ENCODE data around the gene RSRC2. TPM values are rescaled to one million over a fixed set of nuclear protein-coding genes. Genes with fewer than 3 reads are reported as not detected.
"Not testable (repeated sequence)": the region's sequence is repeated elsewhere in the genome, so short reads cannot be mapped to it uniquely, and the experiment has no call there.

Gene RSRC2
- total and polyA plus RNA-seq, 9 of the 15 experiments (the other 6 are each of a cell fraction or from before 2014, with no cell fraction given): 52.6 to 123 (median 80.3) TPM

- TF ChIP-seq CLOCK (CRISPR knock-in tag; IDR thresholded peaks at IDR 0.05; ENCODE audit: borderline replicate concordance): no peak
- TF ChIP-seq MCM5 (IDR thresholded peaks at IDR 0.05; ENCODE audit: low read depth): no peak
Observed at GRCh38 chr12:122571821-122572220, 45.1 kb upstream of the RSRC2 start (continued).

- H3K4me3 ChIP-seq; FAIRE-seq; H3K27ac ChIP-seq (ENCODE audit: extremely low read depth, low read depth, low read length); H3K79me2 ChIP-seq (ENCODE audit: control insufficient read depth, insufficient read depth, low read length); in situ Hi-C loops (cut with MboI); H4K20me1 ChIP-seq (replicated peaks; ENCODE audit: control insufficient read depth, insufficient read depth, low read length); DNase-seq (ENCODE audit: extremely low read depth in 1 of 4, low spot score in 3 of 4); H2AFZ ChIP-seq (ENCODE audit: low read depth, low read length); H3K27me3 ChIP-seq (ENCODE audit: control insufficient read depth in 2 of 2, insufficient read depth in 2 of 2, low read length in 2 of 2); H3K4me1 ChIP-seq (replicated peaks in 1 of 2; ENCODE audit: control insufficient read depth in 2 of 2, insufficient read depth in 2 of 2, low read length in 2 of 2); BruUV-seq (replicated peaks); CTCF ChIA-PET (ENCODE audit: low intra/inter-chr PET ratio); H3K9ac ChIP-seq (ENCODE audit: insufficient read depth in 1 of 2, low read depth in 2 of 2, low read length in 2 of 2); ATAC-seq; H3K9me3 ChIP-seq (replicated peaks; ENCODE audit: control insufficient read depth, insufficient read depth, low read depth, low read length); H3K9me1 ChIP-seq (ENCODE audit: control insufficient read depth, insufficient read depth, low read length); H3K4me2 ChIP-seq (ENCODE audit: insufficient read depth, low read length); intact Hi-C loops (cut with micrococcal nuclease): not testable (repeated sequence)
- POLR2A ChIA-PET: interaction anchor here (1.5 kb wide), 1 partner anchor 10 kb away, joined by 5 read pairs; no protein-coding TSS in a partner anchor
- H3K36me3 ChIP-seq (ENCODE audit: control insufficient read depth, insufficient read depth, low read length): peaks cover 81% of the 10 kb centered on the region
- 90% methylated on average over 3 of the region's 3 CpGs for WGBS (ENCODE audit: insufficient coverage, low coverage, missing lambda C conversion rate)
Observed at GRCh38 chr12:122570006-122570405, 43.3 kb upstream of the RSRC2 start.

All from K562 (cell line).